Left forelimb (tissue), 1 donor: ENCODE results near the gene LY6G5C.
A peak's percentile ranks its signal among the peaks of the same experiment; 100 is the strongest.

ENCODE experiments used
- DNase-seq: peaks from one replicate; pipeline ENCODE4 v3.0.0-alpha.2; 2018; ENCODE audit warnings: low spot score

LY6G5C gene

GRCh38 chr6:31662124-31662723 lies 18.6 kb downstream of the LY6G5C start:
- no peak for DNase-seq

DNA sequence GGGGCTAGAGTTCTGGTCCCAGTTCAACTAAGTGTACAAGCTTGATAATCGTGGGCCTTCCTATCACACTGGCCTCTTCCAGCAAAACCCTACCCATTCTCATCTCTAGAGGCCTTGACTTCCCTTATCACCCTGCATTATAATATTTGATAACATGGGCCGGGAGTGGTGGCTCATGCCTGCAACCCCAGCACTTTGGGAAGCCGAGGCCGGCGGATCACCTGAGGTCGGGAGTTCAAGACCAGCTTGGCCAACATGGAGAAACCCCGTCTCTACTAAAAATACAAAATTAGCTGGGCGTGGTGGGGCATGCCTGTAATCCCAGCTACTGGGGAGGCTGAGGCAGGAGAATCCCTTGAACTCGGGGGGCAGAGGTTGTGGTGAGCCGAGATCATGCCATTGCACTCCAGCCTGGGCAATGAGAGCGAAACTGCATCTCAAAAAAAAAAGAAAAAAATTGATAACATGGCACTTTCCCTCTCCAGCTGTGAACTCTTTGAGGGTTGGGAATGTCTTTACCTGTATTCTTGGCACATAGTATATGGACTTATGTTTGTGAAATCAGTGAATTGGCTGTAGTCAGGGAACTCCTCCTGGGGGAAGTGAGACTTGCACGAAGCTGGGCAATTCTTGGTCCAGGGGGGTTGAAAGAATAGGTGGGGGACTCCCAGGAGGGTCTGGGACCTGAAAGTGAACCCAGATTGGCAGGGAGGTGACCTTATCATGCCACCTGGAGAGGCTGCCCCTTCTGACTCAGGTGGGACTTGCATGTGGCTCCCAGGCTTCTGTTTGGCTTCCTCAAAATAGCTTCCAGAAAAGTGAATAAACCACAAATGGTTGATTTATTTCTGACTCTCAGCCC lies 19.4 kb downstream of the LY6G5C start:
- no peak for DNase-seq

GRCh38 chr6:31660381-31661261 lies 20.2 kb downstream of the LY6G5C start, which contains the start of gene C6orf47:
C6orf47 (minus strand) TSS chr6:31660778; CDS start chr6:31659947, 831 bp downstream.
- DNase-seq: peak; percentile 91

DNA sequence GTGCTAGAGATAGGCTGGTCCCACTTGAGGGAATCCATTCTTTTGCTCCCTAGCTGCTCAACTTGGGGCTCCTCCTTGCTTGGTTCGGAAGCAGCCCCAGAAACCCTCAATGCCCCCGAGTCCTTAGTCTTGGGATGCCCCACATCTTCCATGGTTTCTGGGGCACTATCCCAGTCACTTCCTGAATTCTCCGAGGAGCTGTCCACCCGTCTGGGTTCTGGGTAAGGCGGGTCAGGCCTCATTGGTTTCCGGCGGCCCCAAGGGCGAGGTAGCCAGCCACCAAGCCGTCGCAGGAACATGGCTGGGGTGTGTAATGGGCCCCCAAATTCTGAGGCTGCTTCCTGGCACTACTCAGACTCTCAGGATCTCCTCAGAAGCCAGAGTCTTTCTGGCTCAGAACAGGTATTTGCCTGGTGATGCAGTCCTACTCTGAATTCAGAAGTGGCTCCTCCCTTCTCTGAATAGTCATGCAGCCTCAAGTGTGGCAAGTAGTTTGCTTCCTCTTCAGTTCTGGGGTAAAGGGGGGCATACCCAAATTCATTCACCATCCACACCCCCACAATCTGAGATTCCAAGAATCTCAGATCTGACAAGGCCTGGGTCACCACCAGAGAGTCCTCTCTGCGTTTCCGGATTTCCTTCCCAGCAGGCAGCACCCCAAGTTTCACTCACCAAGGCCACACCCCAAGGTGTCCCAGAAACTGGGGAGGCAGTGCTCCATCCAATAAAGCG lies 21.1 kb downstream of the LY6G5C start:
- no peak for DNase-seq

- no peak for DNase-seq
These were observed 21.8 kb downstream of the LY6G5C start for GRCh38 chr6:31658983-31659648.

DNA sequence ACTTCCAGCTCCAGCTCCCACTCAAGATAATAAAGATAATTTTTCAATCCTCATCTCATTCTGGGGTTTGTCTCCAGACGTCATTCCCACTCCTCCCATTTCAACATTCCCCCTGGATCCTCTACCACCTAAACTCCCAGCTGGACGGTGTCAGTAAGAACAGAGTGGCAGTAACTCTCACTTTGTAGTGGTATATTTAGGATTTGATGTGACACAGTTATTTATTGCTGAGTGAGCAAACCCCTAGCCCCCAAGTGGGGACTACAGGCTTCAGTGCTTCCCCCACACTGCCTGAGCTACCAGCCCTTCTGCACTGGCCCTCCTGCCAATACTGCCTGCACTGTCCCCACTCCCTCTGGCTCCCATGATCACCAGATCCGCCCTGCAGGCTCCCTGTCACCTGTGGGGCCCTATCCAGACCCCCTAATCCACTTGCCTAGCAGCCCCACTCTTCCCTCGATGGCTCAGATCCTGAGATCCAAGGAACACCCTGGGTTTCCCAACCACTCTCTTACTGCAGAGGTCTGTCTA lies 22.6 kb downstream of the LY6G5C start:
- no peak for DNase-seq

GRCh38 chr6:31657406-31658157 lies 23.3 kb downstream of the LY6G5C start:
- DNase-seq: no peak

GRCh38 chr6:31655349-31656237 lies 25.3 kb downstream of the LY6G5C start, which contains the start of gene APOM:
APOM (plus strand) TSS chr6:31655894; CDS start chr6:31655967, 73 bp downstream.
- no peak for DNase-seq

- no peak for DNase-seq
These were observed 26.1 kb downstream of the LY6G5C start for GRCh38 chr6:31654574-31655348.

DNA sequence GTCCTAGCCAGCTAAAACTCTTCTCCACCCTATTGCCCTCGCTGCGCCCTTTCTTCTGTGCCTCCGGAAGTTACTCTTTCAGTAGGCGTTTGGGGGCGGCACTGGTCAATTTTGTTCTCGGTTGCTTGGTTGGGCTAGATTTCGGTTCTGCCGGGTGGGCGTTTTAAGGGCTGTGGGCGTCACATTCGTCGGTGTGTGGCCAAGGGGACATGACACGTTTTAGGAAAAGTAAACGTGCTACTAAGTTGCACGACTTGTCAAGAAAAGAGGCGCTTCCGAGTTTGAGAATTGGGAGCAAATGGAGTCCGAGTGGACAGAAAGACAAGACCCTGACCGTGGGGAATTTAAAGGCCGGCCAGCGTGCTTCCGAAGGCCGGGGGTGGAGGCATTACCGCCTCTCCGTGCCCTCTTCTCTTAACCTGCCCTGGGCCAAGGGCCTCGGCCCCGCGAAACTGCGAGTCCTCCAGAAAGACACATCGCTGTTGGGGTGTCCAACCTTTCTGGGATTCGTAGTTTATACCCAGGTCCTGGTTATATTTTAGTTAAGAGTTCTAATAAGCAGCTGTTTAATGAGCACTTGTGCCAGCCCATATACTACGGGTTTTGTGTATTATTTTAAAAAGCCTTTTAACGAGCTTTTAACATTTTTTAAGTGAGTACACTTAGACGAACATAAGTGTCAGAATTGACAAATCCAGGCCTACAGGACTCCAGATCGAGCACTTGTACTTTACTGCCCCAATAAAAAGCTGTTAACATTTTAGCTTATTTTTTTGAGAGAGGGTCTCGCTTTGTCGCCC lies 27.7 kb downstream of the LY6G5C start:
- DNase-seq: no peak

- no peak for DNase-seq
These were observed 29.2 kb downstream of the LY6G5C start for GRCh38 chr6:31651602-31652191.

DNA sequence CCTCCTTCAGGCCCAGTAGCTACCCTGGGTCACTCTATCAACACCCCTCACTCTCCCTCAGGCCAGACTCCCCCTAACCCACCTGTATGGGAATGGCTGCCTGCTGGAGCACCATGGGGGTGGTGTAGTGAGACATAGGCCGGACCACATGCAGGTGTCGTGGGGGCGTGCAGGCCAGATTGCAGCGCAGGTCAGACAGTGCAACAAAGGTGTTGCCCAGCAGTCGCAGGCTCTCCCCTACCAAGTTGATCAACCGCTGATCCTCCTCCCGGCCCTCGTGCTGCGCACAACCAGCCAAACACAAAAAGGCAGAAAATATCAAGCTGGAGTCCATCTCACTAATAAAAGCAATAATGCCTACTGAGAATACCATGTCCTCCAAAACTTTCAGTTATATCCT lies 35.5 kb downstream of the LY6G5C start:
- DNase-seq: no peak

DNA sequence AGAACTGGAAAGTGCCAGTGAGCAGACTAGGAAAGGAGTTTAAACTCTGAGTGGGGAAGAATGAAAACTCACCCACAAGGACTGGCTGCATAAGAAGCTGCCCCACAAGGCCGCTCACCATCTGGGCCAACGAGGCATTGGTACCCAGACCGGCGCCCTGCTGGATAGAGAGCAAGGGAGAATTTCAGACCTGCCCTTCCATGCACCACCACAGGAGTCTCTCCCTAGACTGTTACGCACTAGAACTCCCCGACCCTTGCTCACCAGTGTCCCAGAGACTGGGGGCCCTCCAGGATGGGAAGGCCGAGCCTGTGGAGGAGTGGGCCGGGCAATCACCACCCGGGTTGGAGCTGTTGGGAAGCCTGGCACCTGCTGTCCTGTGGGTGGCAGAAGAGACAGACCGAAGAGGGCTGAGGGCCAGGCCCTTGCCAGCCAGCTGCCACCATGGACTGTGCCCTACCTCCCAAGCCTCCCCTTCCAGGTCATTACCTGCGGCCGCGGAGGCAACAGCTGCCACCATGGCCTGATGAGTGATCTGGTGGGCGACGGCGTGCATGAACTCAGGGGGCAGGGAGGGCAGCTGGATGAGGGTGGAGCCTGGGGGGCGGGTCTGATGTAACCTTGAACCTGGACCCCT lies 36.9 kb downstream of the LY6G5C start:
- no peak for DNase-seq

DNA sequence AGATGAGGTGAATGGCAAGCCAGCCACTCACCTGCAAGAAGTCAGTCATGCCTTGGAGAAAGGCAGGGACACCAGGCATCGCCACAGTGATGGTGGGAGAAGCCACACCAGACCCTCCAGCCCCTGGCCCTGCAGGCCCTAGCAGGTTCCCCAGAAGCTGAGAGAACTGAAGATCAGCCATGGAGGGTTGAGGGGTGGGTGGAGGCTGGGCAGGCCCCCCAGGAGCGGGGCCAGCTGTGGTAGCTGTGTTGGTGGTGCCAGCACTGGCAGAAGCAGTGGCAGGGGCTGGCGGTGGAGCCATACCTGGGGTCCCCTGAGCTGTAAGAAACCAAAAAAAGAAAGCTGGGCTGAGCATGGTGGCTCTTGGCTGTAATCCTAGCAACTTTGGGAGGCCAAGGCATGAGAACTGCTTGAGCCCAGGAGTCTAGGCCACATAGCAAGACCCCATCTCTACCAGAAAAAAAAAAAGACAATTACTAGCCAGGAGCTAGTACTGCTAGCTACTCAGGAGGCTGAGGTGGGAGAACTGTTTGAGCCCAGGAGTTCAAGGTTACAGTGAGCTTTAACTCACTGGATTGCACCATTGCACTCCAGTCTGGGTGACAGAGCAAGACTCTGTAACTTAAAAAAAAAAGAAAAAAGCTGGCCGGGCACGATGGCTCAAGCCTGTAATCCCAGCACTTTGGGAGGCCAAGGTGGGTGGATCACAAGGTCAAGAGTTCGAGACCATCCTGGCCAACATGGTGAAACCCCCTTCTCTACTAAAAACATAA lies 37.9 kb downstream of the LY6G5C start:
- no peak for DNase-seq

- DNase-seq: no peak
These were observed 39.5 kb downstream of the LY6G5C start for GRCh38 chr6:31641370-31641769.

- no peak for DNase-seq
These were observed 40.3 kb downstream of the LY6G5C start for GRCh38 chr6:31640612-31641011.
